Activated CD8-positive, alpha-beta memory T cell treated with anti-CD3 and anti-CD28 coated beads, Interleukin-2, amount 50 U/mL, for 4 hours (primary cell): Measurements from ENCODE around the gene ATN1.
A peak's percentile ranks its signal among the peaks of the same experiment; 100 is the strongest.
"Not testable (repeated sequence)": the region's sequence is repeated elsewhere in the genome, so short reads cannot be mapped to it uniquely, and the experiment has no call there.

Source experiments
- DNase-seq: peaks from one replicate; pipeline ENCODE4 v3.0.0-alpha.2; 2020

Gene ATN1, protein sequence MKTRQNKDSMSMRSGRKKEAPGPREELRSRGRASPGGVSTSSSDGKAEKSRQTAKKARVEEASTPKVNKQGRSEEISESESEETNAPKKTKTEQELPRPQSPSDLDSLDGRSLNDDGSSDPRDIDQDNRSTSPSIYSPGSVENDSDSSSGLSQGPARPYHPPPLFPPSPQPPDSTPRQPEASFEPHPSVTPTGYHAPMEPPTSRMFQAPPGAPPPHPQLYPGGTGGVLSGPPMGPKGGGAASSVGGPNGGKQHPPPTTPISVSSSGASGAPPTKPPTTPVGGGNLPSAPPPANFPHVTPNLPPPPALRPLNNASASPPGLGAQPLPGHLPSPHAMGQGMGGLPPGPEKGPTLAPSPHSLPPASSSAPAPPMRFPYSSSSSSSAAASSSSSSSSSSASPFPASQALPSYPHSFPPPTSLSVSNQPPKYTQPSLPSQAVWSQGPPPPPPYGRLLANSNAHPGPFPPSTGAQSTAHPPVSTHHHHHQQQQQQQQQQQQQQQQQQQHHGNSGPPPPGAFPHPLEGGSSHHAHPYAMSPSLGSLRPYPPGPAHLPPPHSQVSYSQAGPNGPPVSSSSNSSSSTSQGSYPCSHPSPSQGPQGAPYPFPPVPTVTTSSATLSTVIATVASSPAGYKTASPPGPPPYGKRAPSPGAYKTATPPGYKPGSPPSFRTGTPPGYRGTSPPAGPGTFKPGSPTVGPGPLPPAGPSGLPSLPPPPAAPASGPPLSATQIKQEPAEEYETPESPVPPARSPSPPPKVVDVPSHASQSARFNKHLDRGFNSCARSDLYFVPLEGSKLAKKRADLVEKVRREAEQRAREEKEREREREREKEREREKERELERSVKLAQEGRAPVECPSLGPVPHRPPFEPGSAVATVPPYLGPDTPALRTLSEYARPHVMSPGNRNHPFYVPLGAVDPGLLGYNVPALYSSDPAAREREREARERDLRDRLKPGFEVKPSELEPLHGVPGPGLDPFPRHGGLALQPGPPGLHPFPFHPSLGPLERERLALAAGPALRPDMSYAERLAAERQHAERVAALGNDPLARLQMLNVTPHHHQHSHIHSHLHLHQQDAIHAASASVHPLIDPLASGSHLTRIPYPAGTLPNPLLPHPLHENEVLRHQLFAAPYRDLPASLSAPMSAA (N-terminal part only)

DNA sequence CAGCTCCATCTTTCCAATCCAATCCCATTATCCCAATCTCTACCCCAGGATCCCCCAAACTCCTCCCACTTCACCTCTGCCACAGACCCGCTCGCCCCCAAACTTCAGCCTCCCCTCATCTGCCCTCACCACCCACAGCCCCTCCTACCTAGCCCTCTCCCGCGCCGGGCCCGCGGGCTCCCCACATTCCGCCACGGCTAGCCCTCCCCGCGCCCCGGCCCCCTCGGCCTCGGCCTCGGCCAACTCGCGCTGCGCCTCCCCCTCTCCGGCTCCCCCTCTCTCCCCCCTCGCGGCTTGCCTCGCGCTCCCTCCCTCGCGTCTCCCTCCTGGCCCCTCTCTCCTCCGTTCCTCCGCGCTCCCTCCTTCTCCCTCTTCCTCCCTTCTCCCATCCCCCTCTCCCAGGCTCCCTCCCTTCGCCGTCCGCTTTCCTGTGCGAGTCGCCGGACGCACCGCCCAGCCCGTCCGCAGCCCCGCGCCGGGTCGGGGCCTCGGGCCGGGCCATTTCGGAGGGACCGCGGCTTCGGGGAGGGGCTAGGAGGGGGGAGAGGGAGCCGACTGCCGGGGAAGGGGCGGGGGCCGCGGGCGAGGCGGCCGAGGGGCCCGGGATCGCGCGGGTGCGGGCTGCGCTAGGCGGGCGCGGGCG, at the start of gene ATN1:
Gene ATN1, plus strand, starts transcription at position 581 of the 643 bp plus-strand sequence. CDS start 6,043 bp downstream, outside the sequence.
- peak; percentile 51 for DNase-seq

DNA sequence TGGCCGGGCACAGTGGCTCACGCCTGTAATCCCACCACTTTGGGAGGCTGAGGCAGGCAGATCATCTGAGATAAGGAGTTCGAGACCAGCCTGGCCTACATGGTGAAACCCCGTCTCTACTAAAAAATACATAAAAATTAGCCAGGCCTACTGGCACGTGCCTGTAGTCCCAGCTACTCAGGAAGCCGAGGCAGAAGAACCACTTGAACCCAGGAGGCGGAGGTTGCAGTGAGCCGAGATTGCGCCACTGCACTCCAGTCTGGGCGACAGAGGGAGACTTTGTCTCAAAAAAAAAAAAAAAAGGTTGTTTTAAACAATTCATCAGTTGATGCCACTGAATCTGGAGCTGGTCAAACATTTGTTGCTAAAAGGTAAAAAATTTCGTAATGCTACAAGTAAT, 47.9 kb upstream of the ATN1 start:
- not testable (repeated sequence) for DNase-seq

DNA sequence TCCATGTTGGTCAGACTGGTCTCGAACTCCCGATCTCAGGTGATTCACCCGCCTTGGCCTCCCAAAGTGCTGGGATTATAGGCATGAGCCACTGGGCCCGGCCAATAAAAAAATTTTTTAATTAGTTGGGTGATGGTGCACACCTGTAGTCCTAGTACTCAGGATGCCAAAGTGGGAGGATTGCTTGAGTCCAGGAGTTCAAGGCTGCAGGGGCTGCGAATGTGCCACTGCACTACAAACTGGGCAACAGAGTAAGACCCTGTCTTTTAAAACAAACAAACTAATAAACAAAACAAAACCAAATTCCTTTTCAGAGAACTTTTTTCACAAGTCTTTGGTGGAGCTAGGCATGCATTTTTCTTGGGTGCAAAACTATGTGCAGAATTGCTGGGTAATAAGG, 44.5 kb upstream of the ATN1 start:
- DNase-seq, result no peak

DNA sequence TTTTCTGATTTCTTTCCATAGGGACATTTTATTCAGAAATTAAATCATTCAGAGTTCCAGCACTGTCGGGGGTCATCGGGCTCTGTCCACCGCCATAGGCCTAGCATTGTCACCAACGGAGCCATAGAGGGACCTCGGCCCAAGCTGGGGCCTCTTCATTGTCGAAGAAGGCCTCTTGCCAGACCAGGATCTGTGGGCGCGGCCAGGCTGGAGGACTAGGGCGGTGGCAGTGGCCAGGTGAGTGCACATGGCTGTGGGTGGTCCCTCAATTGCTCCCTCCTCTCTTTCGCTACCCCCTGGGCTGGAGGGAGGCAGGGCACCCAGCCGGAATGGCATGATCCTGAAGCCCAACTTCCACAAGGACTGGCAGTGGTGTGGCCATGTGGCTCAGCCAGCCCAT, 44.1 kb upstream of the ATN1 start:
- DNase-seq, result no peak

DNA sequence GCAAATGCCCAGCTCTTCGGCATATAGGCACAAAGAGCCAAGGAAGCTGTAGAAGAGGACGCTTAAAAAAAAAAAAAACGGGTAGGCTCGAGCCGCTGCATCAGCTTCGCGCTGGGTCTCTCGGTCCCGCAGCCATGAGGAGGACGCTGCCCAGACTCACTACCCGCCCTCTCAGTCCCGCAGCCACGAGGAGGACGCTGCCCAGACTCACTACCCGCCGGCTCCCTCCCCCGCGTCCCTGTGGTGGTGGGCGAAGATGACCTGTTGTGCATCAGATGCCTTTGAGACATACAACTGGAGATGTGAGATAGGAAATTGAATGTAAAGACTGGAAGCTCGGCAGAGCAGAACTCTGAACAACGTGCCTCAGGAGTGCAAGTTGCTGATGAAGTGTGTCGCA, 43.2 kb upstream of the ATN1 start:
- DNase-seq, result no peak

DNA sequence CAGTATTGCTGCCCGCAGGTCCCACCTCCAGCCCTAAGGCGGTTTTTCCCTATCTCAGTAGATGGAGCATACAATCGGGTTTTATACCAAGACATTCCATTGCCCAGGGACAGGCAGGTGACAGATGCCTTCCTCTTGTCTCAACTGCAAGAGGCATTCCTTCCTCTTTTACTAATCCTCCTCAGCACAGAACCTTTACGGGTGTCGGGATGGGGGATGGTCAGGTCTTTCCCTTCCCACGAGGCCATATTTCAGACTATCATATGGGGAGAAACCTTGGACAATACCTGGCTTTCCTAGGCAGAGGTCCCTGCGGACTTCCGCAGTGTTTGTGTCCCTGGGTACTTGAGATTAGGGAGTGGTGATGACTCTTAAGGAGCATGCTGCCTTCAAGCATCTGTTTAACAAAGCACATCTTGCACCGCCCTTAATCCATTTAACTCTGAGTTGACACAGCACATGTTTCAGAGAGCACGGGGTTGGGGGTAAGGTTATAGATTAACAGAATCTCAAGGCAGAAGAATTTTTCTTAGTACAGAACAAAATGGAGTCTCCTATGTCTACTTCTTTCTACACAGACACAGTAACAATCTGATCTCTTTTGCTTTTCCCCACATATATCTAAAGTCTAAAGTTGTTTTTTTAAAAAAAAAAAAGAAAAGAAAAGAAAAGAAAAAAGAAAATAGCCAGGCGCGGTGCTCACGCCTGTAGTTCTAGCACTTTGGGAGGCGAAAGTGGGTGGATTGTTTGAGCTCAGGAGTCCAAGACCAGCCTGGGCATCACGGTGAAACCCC, 41.4 kb upstream of the ATN1 start:
- DNase-seq, result not testable (repeated sequence)

DNA sequence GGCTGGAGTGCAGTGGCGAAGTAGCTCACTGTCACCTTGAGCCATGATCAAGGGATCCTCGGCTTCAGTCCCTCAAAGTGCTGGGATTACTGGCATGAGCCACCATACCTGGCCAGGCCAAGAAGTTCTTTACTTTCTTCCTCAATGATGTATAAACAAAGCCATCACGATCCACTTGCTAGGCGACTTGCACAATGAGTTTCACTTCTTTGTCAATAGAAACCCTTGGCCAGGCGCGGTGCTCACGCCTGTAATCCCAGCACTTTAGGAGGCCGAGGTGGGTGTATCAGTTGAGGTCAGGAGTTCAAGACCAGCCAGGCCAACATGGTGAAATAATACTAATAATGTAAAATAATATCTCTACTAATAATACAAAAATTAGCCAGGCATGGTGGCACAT, 40.3 kb upstream of the ATN1 start:
- DNase-seq, result no peak

DNA sequence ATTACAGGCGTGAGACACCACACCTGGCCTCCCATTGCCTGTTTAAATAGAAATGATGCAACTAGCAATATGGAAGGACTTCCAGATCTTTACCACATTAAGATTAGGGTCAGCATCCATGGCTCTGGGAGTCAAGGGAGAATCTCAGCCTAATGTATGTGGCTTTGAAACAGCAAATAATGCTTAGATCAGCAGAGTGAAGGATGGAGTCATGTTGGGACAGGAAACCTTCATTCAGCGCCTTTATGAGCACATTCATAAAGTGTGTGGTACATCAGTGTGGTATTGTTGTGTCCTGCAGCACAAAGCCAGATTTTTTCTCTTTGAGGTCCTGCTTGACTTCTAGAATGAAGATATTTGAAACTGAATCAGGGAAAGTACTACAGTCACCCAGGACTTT, 39.4 kb upstream of the ATN1 start:
- no peak for DNase-seq

DNA sequence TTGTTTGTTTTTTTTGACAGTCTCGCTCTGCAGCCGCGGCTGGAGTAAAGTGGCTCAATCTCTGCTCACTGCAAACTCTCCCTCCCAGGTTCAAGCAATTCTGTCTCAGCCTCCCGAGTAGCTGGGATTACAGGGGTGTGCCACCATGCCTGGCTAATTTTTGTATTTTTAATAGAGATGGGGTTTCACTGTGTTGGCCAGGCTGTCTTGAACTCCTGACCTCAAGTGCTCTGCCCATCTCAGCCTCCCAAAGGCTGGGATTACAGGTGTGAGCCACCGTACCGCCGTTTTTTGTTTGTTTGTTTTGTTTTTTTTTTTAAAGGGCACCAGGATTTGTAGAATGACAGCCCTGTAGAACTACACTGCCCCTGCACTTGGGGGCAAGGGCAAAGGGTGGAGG, 39.0 kb upstream of the ATN1 start:
- DNase-seq, result not testable (repeated sequence)

DNA sequence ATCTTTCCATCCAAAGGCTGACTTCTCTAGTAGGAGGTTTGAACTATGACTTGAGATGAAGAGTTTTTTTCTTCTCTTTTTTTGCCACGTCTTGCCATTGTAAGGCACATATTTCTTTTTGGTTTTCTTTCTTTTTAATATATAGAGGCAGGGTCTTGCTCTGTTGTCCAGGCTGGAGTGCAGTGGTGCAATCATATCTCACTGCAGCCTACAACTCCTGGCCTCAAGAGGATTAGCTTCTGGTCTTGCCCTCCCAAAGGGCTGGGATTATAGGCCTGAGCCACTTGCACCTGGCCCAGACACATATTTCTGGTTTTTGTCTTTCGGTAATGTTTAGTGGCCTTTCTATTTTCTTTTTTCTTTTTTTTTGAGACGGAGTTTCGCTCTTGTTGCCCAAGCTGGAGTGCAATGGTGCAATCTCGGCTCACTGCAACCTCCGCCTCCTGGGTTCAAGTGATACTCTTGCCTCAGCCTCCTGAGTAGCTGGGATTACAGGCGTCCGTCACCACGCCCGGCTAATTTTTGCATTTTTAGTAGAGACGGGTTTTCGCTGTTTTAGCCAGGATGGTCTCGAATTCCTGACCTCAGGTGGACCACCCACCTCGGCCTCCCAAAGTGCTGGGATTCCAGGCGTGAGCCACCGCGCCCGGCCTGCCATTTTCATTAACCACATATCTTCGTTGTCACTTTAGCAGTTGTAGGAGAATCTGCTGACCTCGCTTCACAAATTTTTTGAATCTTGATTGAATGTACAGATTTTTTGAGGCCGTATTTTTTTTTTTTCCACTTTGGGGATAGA, 37.8 kb upstream of the ATN1 start:
- DNase-seq, result not testable (repeated sequence)

DNA sequence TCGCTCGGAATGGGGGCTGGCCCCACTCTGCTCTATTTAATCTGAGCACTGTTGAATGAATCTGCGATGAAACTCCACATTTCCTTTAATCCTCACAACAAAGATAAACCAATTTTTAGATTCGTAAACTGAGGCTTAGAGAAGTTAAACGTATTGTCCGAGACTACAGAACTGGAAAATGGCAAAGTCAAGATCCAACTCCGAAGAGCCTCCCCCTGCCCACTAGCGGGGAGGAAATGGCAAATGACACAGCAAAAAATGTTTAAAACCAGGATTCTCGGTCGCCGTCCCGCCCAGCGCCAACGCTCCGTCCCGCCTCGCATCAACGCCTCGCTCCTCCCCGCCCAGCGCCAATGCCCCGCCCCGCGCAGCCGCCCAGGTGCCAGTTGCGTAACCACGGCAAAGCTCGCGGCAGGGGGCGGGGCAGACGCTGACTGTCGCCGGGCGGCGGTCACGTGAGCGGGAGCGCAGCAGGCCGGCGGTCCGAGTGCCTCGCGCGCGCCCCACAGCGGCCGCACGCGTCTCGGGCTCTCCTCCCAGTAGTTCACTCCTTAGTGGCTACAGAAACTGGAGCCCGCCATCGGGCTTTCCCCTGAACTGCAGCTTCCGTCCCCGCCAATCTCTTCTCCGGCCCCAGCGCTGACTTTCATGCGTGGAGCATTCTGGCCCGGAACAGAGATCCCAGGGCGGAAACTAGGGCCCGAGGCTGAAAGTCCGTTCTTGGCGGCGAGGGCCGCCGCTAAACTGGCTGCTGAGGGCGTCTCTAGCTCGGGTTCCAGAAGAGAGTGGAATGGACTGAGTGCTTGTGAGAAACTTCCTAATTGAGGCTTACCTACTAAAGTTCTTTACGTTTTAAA, 36.7 kb upstream of the ATN1 start:
- DNase-seq, result peak; percentile 99

DNA sequence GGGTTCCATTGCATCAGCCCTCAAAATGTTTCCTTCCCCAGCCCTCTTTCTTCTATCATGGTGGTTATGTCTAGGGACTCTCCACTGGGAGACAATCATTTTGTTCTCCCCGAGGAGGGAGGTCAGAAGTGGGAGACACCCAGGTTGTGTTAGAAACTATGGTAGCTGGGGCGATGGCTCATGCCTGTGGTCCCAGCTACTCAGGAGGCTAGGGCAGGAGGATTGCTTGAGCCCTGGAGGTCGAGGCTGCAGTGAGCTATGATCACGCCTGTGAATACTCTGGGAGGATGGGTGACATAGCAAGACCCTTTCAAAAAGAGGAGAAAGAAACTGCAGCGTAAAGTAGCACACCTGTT, 36.1 kb upstream of the ATN1 start:
- DNase-seq, result no peak

DNA sequence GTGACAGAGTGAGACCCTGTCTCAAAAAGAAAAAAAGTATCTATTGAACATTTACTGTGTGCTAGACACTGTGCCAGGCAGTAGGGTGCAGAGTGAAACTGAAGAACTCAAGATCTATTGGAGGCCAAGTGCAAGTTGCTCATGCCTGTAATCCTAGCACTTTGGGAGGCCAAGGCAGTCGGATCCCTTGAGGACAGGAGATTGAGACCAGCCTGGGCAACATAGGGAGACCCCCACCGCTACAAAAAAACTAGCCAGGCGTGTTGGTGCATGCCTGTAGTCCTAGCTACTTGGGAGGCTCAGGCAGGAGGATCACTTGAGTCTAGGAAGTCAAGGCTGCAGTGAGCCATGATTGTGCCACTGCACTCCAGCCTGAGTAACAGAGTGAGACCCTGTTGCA, 35.1 kb upstream of the ATN1 start:
- not testable (repeated sequence) for DNase-seq

DNA sequence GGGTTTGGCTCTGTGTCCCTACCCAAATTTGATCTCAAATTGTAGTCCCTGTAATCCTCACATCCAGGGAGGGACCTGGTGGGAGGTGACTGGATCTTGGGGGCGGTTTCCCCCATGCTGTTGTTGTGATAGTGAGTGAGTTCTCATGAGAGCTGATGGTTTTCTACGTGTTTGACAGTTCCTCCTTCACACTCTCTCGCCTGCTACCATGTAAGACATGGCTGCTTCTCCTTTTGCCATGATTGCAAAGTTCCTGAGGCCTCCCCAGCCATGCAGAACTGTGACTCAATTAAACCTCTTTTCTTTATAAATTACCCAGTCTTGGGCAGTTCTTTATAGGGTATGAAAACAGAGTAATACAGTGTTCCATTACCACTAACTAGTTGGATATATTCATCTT, 33.4 kb upstream of the ATN1 start:
- no peak for DNase-seq

DNA sequence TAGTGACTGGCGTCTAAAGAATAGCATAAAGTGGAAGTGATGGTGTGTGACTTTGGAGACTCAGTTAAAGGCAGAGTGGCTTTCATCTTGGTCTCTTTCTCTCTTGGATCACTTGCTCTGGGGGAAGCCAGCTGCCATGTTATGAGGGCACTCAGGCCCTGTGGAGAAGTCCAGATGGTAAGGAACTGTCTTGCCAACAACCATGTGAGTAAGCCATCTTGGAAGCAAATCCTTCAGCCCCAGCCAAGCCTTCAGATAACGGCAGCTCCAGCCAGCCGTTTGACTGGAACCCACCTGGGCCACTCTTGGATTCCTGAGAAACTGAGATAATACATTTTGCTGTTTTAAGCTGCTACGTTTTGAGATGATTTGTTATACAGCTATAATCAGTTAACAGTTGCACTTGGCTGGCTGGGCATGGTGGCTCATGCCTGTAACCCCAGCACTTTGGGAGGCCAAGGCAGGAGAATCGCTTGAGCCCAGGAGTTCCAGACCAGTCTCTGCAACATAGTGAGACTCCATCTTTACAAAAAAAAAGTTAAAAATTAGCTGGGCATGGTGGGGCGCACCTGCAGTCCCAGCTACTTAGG, 30.8 kb upstream of the ATN1 start:
- no peak for DNase-seq

DNA sequence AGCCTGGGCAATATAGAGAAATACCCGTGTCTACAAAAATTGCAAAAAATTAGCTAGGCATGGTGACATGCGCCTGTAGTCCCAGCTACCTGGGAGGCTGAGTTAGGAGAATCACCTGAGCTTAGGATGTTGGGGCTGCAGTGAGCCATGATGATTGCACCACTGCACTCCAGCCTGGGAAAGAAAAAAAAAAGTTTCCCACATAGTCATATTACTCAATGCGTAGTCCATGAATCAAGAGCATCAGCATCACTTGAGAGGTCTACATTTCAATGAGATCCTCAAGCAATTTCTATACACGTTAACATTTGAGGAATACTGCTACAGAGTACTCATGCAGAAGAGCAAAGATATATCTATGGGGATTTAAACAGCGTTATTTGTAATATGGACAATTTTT, 28.3 kb upstream of the ATN1 start:
- no peak for DNase-seq

DNA sequence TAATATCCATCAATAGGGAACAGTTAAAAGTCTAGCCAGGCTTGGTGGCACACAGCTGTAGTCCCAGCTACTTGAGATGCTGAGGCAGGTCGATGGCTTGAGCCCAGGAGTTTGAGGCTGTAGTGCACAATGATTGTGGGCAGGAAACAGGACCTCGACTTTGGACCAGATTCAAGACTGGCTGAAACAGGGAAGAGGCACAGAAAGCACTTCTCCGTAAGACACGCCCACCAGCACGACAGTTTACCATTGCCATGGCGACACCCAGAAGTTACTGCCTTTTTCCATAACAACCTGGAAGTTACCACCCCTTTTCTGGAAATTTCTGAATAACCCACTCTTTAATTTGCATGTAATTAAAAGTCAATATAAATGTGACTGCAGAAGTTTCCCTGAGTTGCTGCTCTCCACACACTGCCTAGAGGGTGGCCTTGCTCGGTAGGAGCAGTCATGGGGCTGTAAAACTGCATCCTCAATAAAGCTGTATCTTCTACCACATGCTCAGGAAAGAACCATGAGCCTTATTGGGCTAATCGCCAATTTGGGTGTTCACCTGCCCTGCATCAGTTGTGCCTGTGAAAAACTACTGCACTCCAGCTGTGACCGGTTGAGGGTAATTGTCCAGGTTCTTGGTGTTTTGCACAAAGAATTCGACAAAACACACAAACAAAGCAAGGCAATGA, 27.8 kb upstream of the ATN1 start:
- DNase-seq, result no peak

DNA sequence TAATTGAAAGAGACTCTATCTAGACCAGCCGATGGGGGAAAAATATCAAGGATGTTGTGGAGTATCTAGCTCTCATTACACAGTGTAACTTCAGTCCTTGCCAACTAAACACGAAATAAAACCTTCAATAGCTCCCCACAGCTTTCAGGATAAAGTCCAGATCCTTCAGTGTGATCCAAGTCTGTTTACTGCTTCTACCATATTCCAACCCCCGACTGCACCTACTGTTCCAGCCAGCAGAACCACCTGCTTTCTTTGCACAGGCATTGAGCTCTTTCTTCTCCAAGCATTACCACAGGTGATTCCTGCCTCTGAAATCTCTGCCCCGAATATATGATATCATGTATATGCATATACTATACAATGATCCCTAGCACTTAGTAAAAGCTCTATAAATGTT, 25.3 kb upstream of the ATN1 start:
- DNase-seq, result no peak

DNA sequence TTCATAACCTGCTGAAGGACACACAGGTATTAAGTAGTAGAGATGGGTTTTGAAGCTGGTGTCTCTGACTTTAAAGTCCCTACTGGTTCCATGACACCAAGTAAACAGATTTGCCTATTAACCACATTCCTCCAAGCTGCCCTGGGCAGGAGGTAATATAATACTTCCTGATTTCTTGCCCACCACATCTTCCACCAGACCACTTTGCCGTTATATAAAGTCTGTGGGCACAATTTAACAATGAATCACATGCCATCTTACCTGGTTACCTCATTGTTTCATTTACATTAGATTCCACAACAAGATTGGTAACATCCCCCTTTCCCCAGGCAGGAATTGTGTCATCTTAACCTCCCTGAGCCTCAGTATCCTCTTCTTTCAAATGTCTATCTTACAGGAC, 24.0 kb upstream of the ATN1 start:
- no peak for DNase-seq
